ENCODE measurements around the gene DMRTC2.

DMRTC2 gene

DNA sequence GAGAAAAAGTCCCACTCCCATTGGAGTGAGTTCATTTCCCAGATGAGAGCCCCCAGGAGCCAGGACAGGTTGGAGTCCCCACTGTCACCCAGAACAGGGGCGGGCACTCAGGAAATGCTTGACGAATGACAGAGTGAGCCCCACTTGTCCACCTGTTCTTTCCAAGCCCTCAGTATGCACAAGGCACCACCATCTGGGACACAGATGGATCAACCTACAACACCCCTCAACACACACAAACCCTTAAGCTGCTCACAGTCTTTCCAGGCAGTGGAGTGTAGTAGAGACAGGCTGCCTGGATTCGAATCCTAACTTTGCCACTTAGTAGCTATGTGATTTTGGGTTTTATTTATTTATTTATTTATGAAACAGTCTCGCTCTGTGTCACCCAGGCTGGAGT lies 46.1 kb downstream of the DMRTC2 start:
- no peak for DNase-seq (ENCODE audit: low read depth, low spot score)

DNA sequence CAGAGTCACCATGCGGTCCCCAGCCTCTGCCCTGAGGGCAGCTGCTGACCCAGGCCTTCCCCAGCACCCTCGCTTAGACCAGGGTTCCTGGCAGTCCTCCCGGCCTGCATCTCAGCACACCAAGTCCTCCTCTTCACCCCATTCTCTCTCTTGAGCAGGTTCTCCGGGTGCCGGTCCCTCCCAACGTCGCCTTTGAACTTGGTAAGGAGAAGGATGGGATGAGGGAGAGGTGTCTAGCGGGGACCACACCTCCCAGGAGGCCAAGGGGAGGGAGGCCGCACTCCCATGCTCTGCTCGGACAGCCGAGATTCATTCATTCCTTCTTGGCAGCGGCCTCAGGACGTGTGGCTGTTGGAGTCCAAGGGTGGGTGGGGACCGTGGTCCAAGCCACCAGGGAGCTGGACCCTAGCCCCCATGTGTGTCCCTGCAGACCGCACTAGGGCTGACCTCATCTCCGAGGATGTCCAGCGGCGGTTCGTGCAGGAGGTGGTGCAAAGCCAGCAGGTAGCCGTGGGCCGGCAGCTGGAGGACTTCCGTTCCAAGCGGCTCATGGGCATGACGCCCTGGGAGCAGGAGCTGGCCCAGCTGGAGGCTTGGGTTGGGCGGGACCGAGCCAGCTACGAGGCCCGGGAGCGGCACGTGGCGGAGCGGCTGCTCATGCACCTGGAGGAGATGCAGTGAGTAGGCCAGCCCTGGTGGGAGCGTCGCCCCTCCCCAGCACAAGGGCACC lies 47.5 kb downstream of the DMRTC2 start:
- no peak for DNase-seq (ENCODE audit: low read depth, low spot score)

DNA sequence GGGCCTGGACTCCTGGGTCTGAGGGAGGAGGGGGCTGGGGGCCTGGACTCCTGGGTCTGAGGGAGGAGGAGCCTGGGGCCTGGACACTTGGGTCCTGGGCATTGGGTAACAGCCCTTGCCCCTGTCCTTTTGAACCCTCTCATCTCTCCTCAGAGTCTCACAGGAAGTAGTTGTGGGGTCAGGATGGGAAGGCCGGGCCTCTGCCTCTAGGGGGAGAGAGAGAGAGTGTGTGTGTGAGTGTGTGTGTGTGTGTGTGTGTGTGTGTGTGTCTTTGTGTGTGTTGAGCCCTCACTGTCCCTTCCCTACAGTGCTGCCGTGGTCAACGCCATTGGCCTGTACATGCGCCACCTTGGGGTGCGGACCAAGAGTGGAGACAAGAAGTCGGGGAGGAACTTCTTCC lies 49.1 kb downstream of the DMRTC2 start:
- DNase-seq (ENCODE audit: low read depth, low spot score) = no peak

DNA sequence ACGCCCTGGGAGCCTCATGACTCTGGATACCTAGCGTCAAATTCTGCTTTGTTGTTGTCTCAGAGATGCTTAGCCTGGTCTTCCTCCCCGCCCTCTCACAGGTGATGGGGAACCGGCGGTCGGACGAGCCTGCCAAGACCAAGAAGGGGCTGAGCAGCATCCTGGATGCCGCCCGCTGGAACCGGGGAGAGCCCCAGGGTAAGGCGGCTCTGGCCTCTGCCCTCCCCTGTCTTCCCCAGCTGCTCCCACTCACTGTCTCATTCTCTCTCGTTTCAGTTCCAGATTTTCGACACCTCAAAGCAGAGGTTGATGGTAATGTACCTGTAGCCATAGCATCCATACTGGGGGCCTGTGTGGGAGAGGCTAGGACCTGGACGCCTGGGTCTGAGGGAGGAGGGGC lies 49.5 kb downstream of the DMRTC2 start:
- no peak for DNase-seq (ENCODE audit: low read depth, low spot score)

DNA sequence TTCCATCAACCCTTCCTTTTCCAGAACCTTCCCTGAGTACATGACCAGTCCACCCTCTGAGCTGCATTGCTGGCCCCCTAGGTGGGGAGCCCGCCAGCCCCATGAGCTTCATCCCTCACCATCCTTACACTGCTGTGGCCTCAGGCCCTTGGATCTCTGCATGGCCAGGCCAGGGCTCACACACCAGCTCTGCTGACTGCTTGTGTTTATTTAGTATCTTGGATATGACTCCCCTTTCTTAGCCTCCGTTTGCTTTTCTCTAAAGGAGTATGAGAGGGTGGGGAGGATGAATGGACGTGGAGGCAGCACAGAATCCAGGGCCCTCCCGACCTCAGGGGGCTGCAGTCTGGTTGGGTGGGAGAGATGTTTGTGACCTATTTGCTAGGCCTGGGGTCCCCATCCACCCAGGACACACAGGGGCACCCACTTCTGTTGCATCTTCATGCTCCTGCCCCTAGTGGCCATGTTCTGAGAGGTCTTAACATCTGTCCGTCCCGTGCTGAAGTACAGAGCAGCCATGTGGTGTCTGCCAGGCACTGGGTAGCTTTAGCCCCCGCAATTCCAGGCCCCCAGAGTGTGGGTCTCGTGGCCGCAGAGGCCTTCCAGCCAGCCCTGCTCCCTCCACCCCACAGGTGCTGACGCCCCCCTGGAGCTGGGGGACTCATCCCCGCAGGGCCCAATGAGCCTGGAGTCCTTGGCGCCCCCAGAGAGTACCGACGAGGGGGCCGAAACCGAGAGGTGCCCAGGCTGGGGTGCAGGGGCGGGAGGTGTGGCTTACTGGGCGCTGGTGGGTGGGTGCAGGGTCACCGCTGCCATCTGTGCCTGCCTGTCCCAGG lies 51.1 kb downstream of the DMRTC2 start:
- DNase-seq (ENCODE audit: low read depth, low spot score) = no peak

DNA sequence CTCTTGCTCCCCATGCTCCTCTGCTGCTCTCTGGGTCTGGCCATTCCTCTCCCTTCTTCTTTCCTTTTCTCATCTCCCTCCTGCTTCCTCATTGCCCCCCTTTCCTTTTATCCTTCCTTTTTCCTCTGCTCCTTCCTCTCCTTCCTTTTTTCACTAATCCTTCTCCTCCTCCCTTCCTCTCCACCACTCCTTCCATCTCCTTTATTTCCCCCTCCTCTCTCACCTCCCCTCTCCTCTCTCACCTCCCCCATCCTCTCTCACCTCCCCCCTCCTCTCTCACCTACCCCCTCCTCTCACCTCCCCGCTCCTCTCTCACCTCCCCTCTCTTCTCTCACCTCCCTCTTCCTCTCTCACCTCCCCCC lies 51.7 kb downstream of the DMRTC2 start:
- no peak for DNase-seq (ENCODE audit: low read depth, low spot score)

DNA sequence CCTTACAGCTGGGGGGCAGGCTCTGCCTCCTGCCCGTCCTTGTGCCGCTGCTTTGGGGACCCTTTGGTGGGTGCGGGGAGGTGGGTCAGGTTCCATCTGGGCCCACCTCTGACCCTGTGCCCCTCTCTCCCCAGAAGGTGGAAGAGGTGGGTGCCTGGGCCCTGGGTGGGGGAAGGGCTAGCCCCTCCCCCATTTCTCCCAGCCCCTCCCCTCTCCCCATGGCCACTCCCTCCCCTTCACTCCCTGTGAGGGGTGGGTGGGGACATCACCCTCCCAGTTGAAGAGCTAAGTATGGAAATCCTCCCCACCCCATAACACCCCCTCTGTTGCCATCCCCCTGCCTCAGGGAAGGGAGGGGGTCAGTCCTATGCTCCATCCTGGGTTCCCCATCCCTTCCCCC lies 52.3 kb downstream of the DMRTC2 start:
- DNase-seq (ENCODE audit: low read depth, low spot score) = no peak

DNA sequence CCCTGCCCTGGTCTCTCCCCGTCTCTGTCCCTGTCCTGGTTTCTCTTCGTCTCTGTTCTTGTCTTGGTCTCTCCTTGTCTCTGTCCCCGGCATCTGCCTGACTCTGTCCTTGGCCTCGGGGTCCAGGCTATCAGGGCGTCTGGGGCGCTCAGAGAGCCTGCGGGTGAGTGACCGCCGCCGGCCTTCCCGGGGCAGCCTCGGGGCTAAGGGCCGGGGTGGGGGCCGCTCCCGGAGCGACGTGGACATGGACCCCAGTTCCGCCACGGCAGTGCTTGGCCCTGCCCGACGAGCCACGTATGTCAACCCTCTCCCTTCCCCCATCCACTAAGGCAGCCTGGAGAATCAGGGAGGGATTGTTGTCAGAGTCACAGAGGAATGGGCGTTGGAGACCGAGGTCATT lies 53.0 kb downstream of the DMRTC2 start:
- DNase-seq (ENCODE audit: low read depth, low spot score) = no peak

DNA sequence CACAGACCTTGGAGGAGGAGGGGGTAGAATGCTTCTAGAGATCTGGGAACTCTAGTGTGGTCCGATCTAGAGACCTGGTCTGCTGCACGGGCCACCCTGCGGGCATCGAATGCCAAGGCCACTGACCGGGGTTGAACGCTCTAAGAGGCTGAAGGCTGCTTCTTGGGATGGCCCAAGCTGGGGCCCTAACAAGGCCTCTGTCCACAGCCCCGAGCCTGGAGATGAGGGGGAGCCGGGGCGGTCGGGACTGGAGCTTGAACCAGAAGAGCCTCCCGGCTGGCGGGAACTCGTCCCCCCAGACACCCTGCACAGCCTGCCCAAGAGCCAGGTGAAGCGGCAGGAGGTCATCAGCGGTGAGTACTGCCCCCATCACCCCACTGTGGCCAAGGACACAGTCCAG lies 53.4 kb downstream of the DMRTC2 start:
- no peak for DNase-seq (ENCODE audit: low read depth, low spot score)

All from brain pericyte (primary cell).